Measurements from ENCODE around the gene ZNF77. TPM values are rescaled to one million over a fixed set of nuclear protein-coding genes. Genes with fewer than 3 reads are reported as not detected.
"Not testable (repeated sequence)": the region's sequence is repeated elsewhere in the genome, so short reads cannot be mapped to it uniquely, and the experiment has no call there.

Gene ZNF77
- total RNA-seq, 2 donors from 2014 or later: 2.7 to 3.0 TPM

- H3K27me3 Mint-ChIP-seq: no peaks in the 10 kb centered on the region
- DNase-seq: no peak
- H3K27ac Mint-ChIP-seq: no peak overlapping the region
- no peaks in the 10 kb centered on the region for H3K36me3 Mint-ChIP-seq (ENCODE audit: low read depth)
- H3K4me1 Mint-ChIP-seq: no peaks in the 10 kb centered on the region
- H3K9me3 ChIP-seq (ENCODE audit: control insufficient read depth, low read length, poor library complexity, severe bottlenecking): no peaks in the 10 kb centered on the region
- ATAC-seq: no peak
- H3K4me3 Mint-ChIP-seq: no peak overlapping the region
Observed at GRCh38 chr19:2926341-2927031, 18.3 kb downstream of the ZNF77 start.

GRCh38 chr19:2923510-2923909 lies 21.3 kb downstream of the ZNF77 start:
- Mint-ChIP-seq H3K27ac (no peak overlapping the region), H3K4me1 (no peaks in the 10 kb centered on the region), H3K27me3 (no peaks in the 10 kb centered on the region), H3K4me3 (no peak overlapping the region), H3K36me3 (ENCODE audit: low read depth) (no peaks in the 10 kb centered on the region)
- no peak for ATAC-seq
- no peaks in the 10 kb centered on the region for H3K9me3 ChIP-seq (ENCODE audit: control insufficient read depth, low read length, poor library complexity, severe bottlenecking)
- DNase-seq: no peak

- H3K36me3 Mint-ChIP-seq (ENCODE audit: low read depth): no peaks in the 10 kb centered on the region
- no peak overlapping the region for H3K4me3 Mint-ChIP-seq
- H3K9me3 ChIP-seq (ENCODE audit: control insufficient read depth, low read length, poor library complexity, severe bottlenecking): peaks cover 2% of the 10 kb centered on the region
- H3K4me1 Mint-ChIP-seq: no peaks in the 10 kb centered on the region
- DNase-seq (no peak), ATAC-seq (no peak)
- no peaks in the 10 kb centered on the region for H3K27me3 Mint-ChIP-seq
- no peak overlapping the region for H3K27ac Mint-ChIP-seq
Observed at GRCh38 chr19:2922987-2923386, 21.8 kb downstream of the ZNF77 start.

DNA sequence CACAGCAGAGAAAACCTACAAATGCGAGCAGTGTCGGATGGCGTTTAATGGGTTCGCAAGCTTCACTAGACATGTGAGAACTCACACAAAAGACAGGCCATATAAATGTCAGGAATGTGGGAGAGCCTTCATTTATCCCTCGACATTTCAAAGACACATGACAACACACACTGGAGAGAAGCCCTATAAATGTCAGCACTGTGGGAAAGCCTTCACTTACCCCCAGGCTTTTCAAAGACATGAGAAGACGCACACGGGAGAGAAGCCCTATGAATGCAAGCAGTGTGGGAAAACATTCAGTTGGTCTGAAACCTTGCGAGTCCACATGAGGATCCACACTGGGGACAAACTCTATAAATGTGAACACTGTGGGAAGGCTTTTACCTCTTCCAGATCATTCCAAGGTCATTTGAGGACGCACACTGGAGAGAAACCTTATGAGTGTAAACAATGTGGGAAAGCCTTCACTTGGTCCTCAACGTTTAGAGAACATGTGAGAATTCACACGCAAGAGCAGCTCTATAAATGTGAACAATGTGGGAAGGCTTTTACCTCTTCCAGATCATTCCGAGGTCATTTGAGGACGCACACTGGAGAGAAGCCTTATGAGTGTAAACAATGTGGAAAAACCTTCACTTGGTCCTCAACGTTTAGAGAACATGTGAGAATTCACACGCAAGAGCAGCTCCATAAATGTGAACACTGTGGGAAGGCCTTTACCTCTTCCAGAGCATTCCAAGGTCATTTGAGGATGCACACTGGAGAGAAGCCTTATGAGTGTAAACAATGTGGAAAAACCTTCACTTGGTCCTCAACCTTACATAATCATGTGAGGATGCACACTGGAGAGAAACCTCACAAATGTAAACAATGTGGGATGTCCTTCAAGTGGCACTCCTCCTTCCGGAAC lies 27.2 kb downstream of the ZNF77 start:
- H3K27ac Mint-ChIP-seq: no peak overlapping the region
- ATAC-seq (no peak), DNase-seq (no peak)
- H3K9me3 ChIP-seq (ENCODE audit: control insufficient read depth, low read length, poor library complexity, severe bottlenecking): peaks cover 13% of the 10 kb centered on the region
- H3K27me3 Mint-ChIP-seq: no peaks in the 10 kb centered on the region
- H3K4me1 Mint-ChIP-seq: no peaks in the 10 kb centered on the region
- H3K4me3 Mint-ChIP-seq: no peak overlapping the region
- H3K36me3 Mint-ChIP-seq (ENCODE audit: low read depth): peaks cover 4% of the 10 kb centered on the region

GRCh38 chr19:2912306-2912705 lies 32.5 kb downstream of the ZNF77 start:
- peaks cover 13% of the 10 kb centered on the region for H3K4me1 Mint-ChIP-seq
- peaks cover 5% of the 10 kb centered on the region for H3K9me3 ChIP-seq (ENCODE audit: control insufficient read depth, low read length, poor library complexity, severe bottlenecking)
- H3K27ac Mint-ChIP-seq: peak overlapping the region; percentile 8
- DNase-seq: no peak
- no peaks in the 10 kb centered on the region for H3K27me3 Mint-ChIP-seq
- peak; percentile 41 for ATAC-seq
- H3K36me3 Mint-ChIP-seq (ENCODE audit: low read depth): peaks cover 8% of the 10 kb centered on the region
- H3K4me3 Mint-ChIP-seq: no peak overlapping the region

DNA sequence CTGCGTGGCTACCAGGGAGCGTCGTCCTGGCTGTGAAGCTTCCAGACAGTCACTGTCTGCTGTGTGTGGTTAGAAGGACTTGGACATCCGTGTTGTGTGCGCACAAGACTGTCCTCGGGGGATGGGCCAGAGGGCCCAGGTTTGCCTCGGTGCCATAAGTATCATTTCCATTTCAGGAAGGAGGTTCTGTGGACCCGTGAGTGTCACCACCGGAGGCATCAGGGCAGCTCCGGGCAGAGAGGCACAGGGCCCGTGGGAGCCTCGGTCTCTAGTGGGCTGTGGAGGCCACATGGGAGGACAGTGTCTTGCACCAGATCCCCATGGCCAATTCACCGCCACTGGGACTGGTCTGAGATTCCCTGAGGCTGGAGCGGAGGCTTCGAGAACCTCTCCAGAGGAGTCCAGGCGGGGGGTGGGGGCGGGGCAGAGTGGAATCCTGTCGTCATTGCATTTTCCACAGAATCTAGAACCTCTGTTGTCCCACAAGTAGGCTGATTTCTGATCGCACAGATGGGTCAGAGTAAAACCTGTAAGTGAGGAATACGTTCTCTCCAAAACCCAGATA lies 38.1 kb downstream of the ZNF77 start:
- peaks cover 21% of the 10 kb centered on the region for H3K4me1 Mint-ChIP-seq
- ATAC-seq: no peak
- DNase-seq: no peak
- H3K36me3 Mint-ChIP-seq (ENCODE audit: low read depth): peaks cover 4% of the 10 kb centered on the region
- H3K9me3 ChIP-seq (ENCODE audit: control insufficient read depth, low read length, poor library complexity, severe bottlenecking): no peaks in the 10 kb centered on the region
- no peaks in the 10 kb centered on the region for H3K27me3 Mint-ChIP-seq
- no peak overlapping the region for H3K27ac Mint-ChIP-seq
- H3K4me3 Mint-ChIP-seq: no peak overlapping the region

DNA sequence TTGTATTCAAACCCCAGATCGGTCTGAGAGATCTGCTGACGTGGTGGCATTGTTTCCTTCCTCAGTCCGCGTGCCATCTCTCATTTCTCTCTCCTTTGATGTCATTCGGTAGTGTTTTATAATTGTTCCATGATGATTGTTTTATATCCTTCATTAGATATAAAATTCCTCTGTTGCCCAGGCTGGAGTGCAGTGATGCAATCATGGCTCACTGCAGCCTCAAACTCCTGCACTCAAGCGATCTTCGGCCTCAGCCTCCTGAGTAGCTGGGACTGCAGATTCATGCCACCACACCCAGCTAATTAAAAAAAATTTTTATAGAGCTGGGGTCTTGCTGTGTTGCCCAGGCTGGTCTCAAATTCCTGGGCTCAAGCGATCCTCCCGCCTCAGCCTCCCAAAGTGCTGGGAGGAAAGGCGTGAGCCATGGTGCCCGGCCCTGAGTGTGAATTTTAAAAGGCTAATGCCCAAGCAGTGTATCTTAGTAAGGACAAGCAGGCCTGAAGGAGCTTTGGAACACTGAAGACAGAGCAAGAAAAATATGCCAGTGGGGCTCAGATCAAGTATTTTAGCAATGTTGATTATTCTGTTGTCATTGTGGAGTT lies 38.8 kb downstream of the ZNF77 start:
- peaks cover 4% of the 10 kb centered on the region for H3K36me3 Mint-ChIP-seq (ENCODE audit: low read depth)
- no peaks in the 10 kb centered on the region for H3K9me3 ChIP-seq (ENCODE audit: control insufficient read depth, low read length, poor library complexity, severe bottlenecking)
- H3K4me3 Mint-ChIP-seq: no peak overlapping the region
- no peak overlapping the region for H3K27ac Mint-ChIP-seq
- ATAC-seq (no peak), DNase-seq (no peak)
- peaks cover 21% of the 10 kb centered on the region for H3K4me1 Mint-ChIP-seq
- H3K27me3 Mint-ChIP-seq: no peaks in the 10 kb centered on the region

DNA sequence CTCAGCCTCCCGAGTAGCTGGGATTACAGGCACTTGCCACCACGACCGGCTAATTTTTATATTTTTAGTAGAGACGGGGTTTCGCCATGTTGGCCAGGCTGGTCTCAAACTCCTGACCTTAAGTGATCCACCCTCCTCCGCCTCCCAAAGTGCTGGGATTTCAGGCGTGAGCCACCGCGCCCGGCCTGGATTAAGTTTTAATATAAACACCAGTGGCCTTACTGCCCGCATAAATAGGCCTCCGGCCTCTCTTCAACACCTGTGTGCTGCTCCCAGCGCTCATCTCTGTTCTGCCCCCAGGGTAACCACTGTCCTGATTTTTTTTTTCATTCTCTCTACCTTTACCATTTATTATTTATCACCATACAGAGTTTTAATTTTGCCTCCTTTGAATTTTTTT lies 41.4 kb downstream of the ZNF77 start:
- DNase-seq; H3K36me3 Mint-ChIP-seq (ENCODE audit: low read depth); ATAC-seq; H3K27me3 Mint-ChIP-seq; H3K9me3 ChIP-seq (ENCODE audit: control insufficient read depth, low read length, poor library complexity, severe bottlenecking); H3K4me3 Mint-ChIP-seq; H3K27ac Mint-ChIP-seq: not testable (repeated sequence)
- peaks cover 18% of the 10 kb centered on the region for H3K4me1 Mint-ChIP-seq

DNA sequence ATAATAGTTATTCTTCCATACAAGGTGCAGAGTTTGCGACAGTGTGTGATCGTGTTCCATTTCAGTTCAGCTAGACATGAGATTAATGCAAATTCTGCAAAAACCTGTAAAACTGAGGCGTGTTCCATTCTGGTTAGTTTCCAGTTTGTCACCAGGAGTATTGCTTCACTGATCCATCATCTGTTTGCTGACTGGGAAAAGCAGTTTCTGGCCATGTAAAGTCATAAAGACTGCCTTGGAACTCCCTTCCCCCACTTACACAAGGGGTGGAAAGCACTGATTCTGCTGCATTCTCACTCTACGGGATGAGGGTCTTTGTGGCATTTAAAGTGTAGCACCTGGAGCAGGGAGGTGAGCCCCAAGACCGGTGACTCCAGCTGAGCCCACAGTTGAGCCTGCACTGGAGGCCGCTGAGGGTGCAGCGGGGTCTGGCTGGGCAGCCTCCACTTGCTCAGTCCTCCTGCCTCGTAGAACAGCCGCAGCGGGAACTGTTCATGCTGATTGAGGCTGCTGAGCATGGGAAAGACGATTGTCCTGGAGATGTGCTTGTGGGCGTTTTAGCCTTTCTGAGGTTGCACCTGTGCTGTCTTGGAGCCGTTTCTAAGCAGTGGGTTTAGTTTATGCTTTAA lies 42.1 kb downstream of the ZNF77 start:
- H3K4me3 Mint-ChIP-seq: no peak overlapping the region
- DNase-seq (no peak), ATAC-seq (no peak)
- no peaks in the 10 kb centered on the region for H3K9me3 ChIP-seq (ENCODE audit: control insufficient read depth, low read length, poor library complexity, severe bottlenecking)
- no peaks in the 10 kb centered on the region for H3K36me3 Mint-ChIP-seq (ENCODE audit: low read depth)
- H3K27ac Mint-ChIP-seq: no peak overlapping the region
- H3K4me1 Mint-ChIP-seq: peaks cover 18% of the 10 kb centered on the region
- H3K27me3 Mint-ChIP-seq: no peaks in the 10 kb centered on the region

DNA sequence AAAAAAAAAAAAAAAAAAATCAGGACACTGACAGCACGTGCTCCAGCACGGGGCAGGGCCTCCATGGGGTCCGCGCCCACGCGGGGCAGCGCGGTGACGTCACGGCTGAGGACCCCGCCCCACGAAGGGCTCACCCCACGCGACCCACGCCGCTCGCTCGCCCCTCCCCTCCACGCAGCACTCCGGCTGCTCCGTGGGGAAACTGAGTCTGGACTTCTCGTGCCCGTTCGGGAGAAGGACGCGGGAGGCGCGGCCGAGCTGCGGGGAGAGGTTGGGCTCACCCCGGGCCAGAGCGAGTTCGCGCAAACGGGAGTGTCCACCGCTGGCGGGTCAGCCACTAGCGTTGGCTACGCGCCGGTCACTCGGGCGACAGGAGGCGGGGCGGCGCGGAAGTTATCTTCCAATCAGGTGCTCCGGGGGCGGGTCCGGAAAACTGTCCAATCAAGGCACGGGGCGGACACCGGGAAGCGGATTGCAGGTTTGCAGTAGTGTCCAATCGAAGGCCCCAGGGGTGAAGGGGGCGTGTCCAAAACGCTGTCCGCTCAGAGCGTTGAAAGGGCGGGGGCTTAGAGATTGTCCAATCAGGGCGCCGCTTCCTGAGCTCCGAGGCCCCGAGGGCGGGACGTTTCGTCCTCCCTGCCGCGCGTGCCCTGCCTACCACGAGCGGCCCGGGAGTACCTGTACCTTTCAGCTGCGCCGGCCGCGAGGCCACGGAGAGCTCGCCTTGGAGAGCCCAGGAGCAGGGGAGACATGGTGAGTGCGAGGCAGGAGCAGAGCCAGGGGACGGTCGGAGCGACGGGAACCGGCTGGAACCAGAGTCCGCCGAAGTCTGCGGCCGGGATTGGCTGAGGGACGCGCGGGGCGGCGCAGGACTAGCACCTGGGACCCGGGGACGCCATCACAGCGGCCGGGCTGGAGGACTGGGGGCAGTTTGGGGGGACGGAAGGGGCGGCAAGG lies 44.2 kb downstream of the ZNF77 start, which contains the start of gene ZNF57:
TSS of gene ZNF57 (plus strand) at position 633 of the 957 bp plus-strand sequence. CDS start at position 751, 118 bp downstream.
- peak; percentile 92 to 95 (median 93) for DNase-seq
- peaks cover 7% of the 10 kb centered on the region for H3K9me3 ChIP-seq (ENCODE audit: control insufficient read depth, low read length, poor library complexity, severe bottlenecking)
- peak within 1 kb of the TSS; percentile 81 for H3K27ac Mint-ChIP-seq
- peak; percentile 99 for ATAC-seq
- H3K27me3 Mint-ChIP-seq: no peaks in the 10 kb centered on the region
- peak within 1 kb of the TSS; percentile 99 for H3K4me3 Mint-ChIP-seq
- peaks cover 14% of the 10 kb centered on the region for H3K4me1 Mint-ChIP-seq
- no peaks in the 10 kb centered on the region for H3K36me3 Mint-ChIP-seq (ENCODE audit: low read depth)

- ATAC-seq (no peak), DNase-seq (no peak)
- H3K36me3 Mint-ChIP-seq (ENCODE audit: low read depth): no peaks in the 10 kb centered on the region
- H3K9me3 ChIP-seq (ENCODE audit: control insufficient read depth, low read length, poor library complexity, severe bottlenecking): peaks cover 7% of the 10 kb centered on the region
- no peak overlapping the region for H3K4me3 Mint-ChIP-seq
- no peaks in the 10 kb centered on the region for H3K27me3 Mint-ChIP-seq
- H3K4me1 Mint-ChIP-seq: peaks cover 6% of the 10 kb centered on the region
- no peak overlapping the region for H3K27ac Mint-ChIP-seq
Observed at GRCh38 chr19:2896694-2897093, 48.1 kb downstream of the ZNF77 start.

- H3K27ac Mint-ChIP-seq; H3K27me3 Mint-ChIP-seq; H3K9me3 ChIP-seq (ENCODE audit: control insufficient read depth, low read length, poor library complexity, severe bottlenecking); H3K36me3 Mint-ChIP-seq (ENCODE audit: low read depth); ATAC-seq; DNase-seq; H3K4me3 Mint-ChIP-seq: not testable (repeated sequence)
- peaks cover 10% of the 10 kb centered on the region for H3K4me1 Mint-ChIP-seq
Observed at GRCh38 chr19:2890531-2890930, 54.2 kb downstream of the ZNF77 start.

Data from T-helper 17 cell (primary cell).